Small intestine (tissue), 7 donors: ENCODE measurements around the gene AGTRAP. TPM values are rescaled to one million over a fixed set of nuclear protein-coding genes. Genes with fewer than 3 reads are reported as not detected.
A peak's percentile ranks its signal among the peaks of the same experiment; 100 is the strongest.

Source experiments
- DNase-seq, 2 donors: peaks; one replicate each; pipeline versions ENCODE4 v3.0.0 to v3.0.0-alpha.2; 2013
- FAIRE-seq: peaks from 2 replicates; lab custom pipeline; 2012; peaks lifted over from hg19 to GRCh38; lab: Jason Lieb, UNC
- H3K27ac ChIP-seq, 3 donors: one replicate each; pipeline ENCODE4 v1.5.1; 2013; ENCODE audit warnings: low read length in 2 of 3, mild to moderate bottlenecking in 2 of 3, control low read depth in 1 of 3, inconsistent platforms in 1 of 3, low read depth in 1 of 3, moderate library complexity in 1 of 3
- H3K27me3 ChIP-seq, 3 donors: one replicate each; pipeline ENCODE4 v1.6.1; 2013; ENCODE audit warnings: low read length in 3 of 3, inconsistent platforms in 1 of 3; ENCODE audit not compliant: control insufficient read depth in 3 of 3, insufficient read depth in 3 of 3
- H3K36me3 ChIP-seq, 3 donors: one replicate each; pipeline ENCODE4 v1.6.1; 2013; ENCODE audit warnings: low read length in 3 of 3, inconsistent platforms in 1 of 3, low read depth in 1 of 3, mild to moderate bottlenecking in 1 of 3, moderate library complexity in 1 of 3; ENCODE audit not compliant: control insufficient read depth in 3 of 3, insufficient read depth in 2 of 3
- H3K4me1 ChIP-seq, 3 donors: one replicate each; pipeline ENCODE4 v1.6.1; 2013; ENCODE audit warnings: low read length in 2 of 3, inconsistent platforms in 1 of 3, low read depth in 1 of 3, mild to moderate bottlenecking in 1 of 3, moderate library complexity in 1 of 3; ENCODE audit not compliant: control insufficient read depth in 3 of 3, insufficient read depth in 2 of 3
- H3K4me3 ChIP-seq, 3 donors: one replicate each; pipeline ENCODE4 v1.5.1; 2013; ENCODE audit warnings: low read length in 3 of 3, control low read depth in 1 of 3, inconsistent platforms in 1 of 3, low read depth in 1 of 3, mild to moderate bottlenecking in 1 of 3, moderate library complexity in 1 of 3
- H3K9me3 ChIP-seq, 2 donors: one replicate each; pipeline ENCODE4 v1.6.1; 2013; ENCODE audit warnings: low read depth in 1 of 2, low read length in 1 of 2; ENCODE audit not compliant: control insufficient read depth in 2 of 2, insufficient read depth in 1 of 2
- WGBS, 3 donors: extraction: QIAGEN DNeasy Blood & Tissue Kit; methylation state at CpG; one replicate each; pipeline ENCODE4 v1.1.7; 2013; 5-methylcytosine and 5-hydroxymethylcytosine counted together
- polyA plus RNA-seq, 4 donors: library from polyadenylated mRNA; stranded (reverse) in 3 of 4; unstranded in 1 of 4; fragments of 200-250 nt in 3 of 4; fragments of 120-200 nt in 1 of 4; gene quantifications; one replicate each; pipeline versions ENCODE4 v1.2.1 to v1.2.3, GENCODE V29; 2013
- donor health status: healthy with polysubstance abuse.
- donor health status: control.
- donor health status: control.
- donor health status: Bipolar disorder and iron deficiency.
- donor health status: healthy.

The AGTRAP gene
- polyA plus RNA-seq, 4 donors: 5.6 to 54.9 (median 19.2) TPM

DNA sequence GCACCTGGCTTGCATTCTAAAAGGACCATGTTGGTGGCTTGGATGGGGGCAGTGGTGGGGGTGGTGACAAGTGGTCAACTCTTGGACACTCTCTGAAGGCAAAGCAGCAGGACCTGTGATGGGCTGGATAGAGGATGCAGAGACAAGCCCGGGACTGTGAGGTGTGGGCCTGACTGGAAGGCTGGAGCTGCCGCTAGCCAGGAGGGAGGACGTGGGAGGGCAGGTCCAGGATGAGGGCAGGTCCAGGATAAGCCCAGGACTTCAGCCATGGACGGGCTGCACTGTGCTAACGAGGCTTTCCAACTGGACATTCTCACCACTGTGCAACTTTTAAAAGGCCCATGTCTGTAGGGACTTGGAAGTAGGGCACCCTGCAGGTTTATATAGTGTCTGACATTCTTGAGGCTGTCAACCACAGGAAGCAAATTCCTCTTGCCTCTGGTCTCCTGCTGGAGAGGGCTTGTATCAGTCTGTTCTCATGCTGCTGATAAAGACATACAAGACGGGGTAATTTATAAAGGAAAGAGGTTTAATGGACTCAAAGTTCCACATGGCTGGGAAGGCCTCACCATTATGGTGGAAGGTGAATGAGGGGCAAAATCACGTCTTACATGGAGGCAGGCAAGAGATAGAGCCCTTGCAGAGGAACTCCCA is 17.7 kb downstream of the AGTRAP start:
- DNase-seq (no peak), FAIRE-seq (no peak)
- no peaks in the 10 kb centered on the region for H3K4me1 ChIP-seq
- H3K4me3 ChIP-seq: no peak overlapping the region
- H3K36me3 ChIP-seq: peaks cover 0 to 27% (median 0%) of the 10 kb centered on the region in 3 donors
- WGBS, 3 donors: 50 to 67% (median 56%) methylated on average over 7 of the region's 7 CpGs
- no peak overlapping the region for H3K27ac ChIP-seq
- H3K27me3 ChIP-seq: peaks cover 0 to 3% (median 0%) of the 10 kb centered on the region in 3 donors
- no peaks in the 10 kb centered on the region for H3K9me3 ChIP-seq

DNA sequence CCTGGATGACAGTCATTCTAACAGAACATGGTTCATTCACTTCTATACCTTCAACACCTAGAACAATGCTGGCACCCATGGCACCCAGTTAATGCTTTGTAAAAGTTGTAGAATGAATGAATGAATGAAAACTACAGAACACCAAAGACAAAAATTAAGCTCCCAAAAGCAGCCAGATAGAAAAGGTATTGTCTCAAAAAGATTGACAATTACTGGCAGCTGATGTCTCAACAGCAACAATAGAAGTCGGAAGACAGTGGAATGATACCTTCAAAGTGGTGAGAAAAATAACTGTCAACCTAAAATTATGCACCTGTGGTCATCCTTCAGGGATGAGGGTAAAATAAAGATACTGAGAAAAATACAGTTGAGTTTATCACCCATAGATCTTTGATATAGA is 21.1 kb downstream of the AGTRAP start:
- 86 to 100% (median 98%) methylated on average over 1 of the region's 1 CpG for WGBS, 3 donors
- Histone ChIP-seq H3K4me1 (no peaks in the 10 kb centered on the region), H3K27me3 (peaks cover 0 to 13% (median 2%) of the 10 kb centered on the region in 3 donors), H3K4me3 (no peak overlapping the region), H3K27ac (no peak overlapping the region), H3K36me3 (no peaks in the 10 kb centered on the region), H3K9me3 (no peaks in the 10 kb centered on the region)
- DNase-seq: no peak
- no peak for FAIRE-seq

DNA sequence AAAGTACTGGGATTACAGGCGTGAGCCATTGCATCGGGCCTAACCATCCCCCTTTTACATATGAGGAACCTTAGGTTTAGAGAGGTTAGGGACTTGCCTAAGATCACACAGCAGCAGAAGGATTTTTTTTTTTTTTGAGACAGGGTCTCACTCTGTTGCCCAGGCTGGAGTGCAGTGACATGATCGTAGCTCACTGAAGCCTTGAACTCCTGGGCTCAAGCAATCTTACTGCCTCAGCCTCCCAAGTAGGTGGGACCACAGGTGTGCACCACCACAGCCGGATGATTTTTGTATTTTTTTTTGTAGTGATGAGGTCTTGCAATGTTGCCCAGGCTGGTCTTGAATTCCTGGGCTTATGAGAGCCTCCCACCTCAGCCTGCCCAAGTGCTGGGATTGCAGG is 23.9 kb downstream of the AGTRAP start:
- Histone ChIP-seq H3K9me3 (no peaks in the 10 kb centered on the region), H3K27me3 (peaks cover 0 to 16% (median 2%) of the 10 kb centered on the region in 3 donors), H3K27ac (no peak overlapping the region), H3K4me3 (no peak overlapping the region), H3K36me3 (no peaks in the 10 kb centered on the region), H3K4me1 (no peaks in the 10 kb centered on the region)
- no peak for DNase-seq
- WGBS, 3 donors: 83 to 90% (median 87%) methylated on average over 4 of the region's 4 CpGs
- FAIRE-seq: no peak

DNA sequence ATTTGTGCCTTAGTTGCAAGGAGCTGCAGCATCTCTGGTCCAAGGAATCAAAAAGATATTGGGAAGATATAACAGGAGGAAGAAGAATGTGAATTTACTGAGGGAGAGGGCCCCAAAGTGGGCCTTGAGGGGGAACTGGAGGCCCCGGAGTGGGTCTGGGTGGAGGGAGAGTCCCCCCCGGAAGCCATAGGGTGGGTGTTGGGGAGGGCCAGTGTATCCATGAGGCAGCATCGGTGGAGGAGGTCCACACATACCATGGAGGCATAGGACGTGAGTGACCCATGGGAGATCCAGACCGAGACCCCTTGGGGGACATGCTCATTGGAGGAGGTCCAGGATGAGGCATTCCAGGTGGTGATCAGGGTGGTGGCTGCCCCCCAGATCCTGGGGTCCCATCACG is 25.3 kb downstream of the AGTRAP start:
- Histone ChIP-seq H3K9me3 (no peaks in the 10 kb centered on the region), H3K36me3 (no peaks in the 10 kb centered on the region), H3K4me3 (no peak overlapping the region), H3K27ac (no peak overlapping the region), H3K4me1 (no peaks in the 10 kb centered on the region), H3K27me3 (peaks cover 0 to 16% (median 2%) of the 10 kb centered on the region in 3 donors)
- FAIRE-seq: no peak
- DNase-seq: no peak
- WGBS, 3 donors: 76 to 87% (median 83%) methylated on average over 6 of the region's 6 CpGs

DNA sequence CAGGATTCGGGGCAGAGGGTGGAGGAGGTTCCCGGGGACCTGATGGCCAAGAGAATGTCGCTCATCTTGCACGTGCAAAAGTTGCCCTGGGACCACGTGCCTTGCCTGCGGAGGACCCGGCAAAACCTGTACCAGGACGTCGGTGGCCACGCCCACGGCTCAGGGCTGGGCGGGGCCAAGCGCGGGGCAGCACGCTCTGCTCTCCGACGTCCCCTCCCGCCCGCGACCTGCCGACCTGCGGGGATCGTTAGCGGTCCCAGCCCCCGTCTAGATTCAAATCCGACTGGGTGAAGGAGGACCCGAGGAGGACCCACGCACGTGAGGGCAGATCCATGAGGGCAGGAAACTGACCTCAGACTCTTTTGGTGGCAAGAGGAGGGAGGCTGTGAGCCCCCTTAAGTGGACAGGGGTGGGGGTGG is 26.1 kb downstream of the AGTRAP start, which contains the start of gene C1orf167:
Gene C1orf167, plus strand, starts transcription at position 206 of the 419 bp plus-strand sequence. CDS start 2,208 bp downstream, outside the sequence.
- H3K27ac ChIP-seq: no peak within 1 kb of the TSS
- no peaks in the 10 kb centered on the region for H3K4me1 ChIP-seq
- WGBS, 3 donors: 4 to 7% (median 5%) methylated on average over 21 to 29 of the region's 29 CpGs
- no peaks in the 10 kb centered on the region for H3K9me3 ChIP-seq
- peak in 1 of 2 donors; percentile 37 for DNase-seq
- no peaks in the 10 kb centered on the region for H3K36me3 ChIP-seq
- peaks cover 0 to 16% (median 2%) of the 10 kb centered on the region in 3 donors for H3K27me3 ChIP-seq
- no peak for FAIRE-seq
- H3K4me3 ChIP-seq: no peak within 1 kb of the TSS

DNA sequence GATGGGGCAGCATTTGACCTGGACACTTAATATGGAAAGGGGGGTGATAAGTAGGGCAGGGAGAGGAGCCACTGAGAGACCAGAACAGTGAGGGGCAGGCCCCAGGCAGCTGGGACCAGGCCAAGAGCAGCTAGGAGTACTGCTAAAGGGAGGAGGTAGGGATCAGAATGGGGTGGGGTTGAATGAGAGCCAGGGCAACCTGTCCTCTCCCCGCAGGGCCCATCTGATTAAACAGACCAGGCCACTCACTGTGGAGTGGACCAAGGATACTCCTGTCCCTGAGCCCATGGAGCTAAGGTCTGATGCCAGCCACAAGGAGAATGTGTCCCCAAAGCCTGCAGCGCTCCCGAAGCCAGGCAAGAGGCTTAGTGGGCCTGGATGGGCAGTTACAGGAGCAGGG is 28.2 kb downstream of the AGTRAP start:
- 83 to 90% (median 90%) methylated on average over 3 of the region's 3 CpGs for WGBS, 3 donors
- DNase-seq: no peak
- no peak for FAIRE-seq

DNA sequence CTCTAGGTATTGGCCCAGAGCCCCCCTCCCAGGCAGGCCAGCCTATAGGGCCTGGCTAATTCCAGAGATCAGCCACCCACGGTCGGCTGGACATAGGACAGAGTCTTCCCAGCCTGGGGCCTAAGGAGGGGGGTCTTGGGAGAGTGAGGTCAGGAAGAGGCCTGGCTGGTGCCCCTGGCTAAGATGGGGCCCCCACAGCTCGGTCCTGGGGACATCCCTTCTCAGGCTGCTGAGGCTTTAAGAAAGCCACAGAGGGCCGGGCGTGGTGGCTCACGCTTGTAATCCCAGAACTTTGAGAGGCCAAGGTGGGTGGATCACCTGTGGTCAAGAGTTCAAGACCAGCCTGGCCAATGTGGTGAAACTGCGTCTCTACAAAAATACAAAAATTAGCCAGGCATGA is 28.6 kb downstream of the AGTRAP start:
- Histone ChIP-seq H3K4me1 (no peaks in the 10 kb centered on the region), H3K27ac (no peak overlapping the region), H3K36me3 (no peaks in the 10 kb centered on the region), H3K27me3 (peaks cover 0 to 16% (median 2%) of the 10 kb centered on the region in 3 donors), H3K4me3 (no peak overlapping the region), H3K9me3 (no peaks in the 10 kb centered on the region)
- FAIRE-seq (no peak), DNase-seq (no peak)
- 65 to 89% (median 78%) methylated on average over 6 to 7 of the region's 7 CpGs for WGBS, 3 donors

More for the DNA sequence above, 28.2 kb downstream of the AGTRAP start:
- H3K36me3 ChIP-seq: no peaks in the 10 kb centered on the region
- no peak overlapping the region for H3K4me3 ChIP-seq
- H3K27me3 ChIP-seq: peaks cover 0 to 16% (median 2%) of the 10 kb centered on the region in 3 donors
- H3K27ac ChIP-seq: no peak overlapping the region
- no peaks in the 10 kb centered on the region for H3K4me1 ChIP-seq
- H3K9me3 ChIP-seq: no peaks in the 10 kb centered on the region

DNA sequence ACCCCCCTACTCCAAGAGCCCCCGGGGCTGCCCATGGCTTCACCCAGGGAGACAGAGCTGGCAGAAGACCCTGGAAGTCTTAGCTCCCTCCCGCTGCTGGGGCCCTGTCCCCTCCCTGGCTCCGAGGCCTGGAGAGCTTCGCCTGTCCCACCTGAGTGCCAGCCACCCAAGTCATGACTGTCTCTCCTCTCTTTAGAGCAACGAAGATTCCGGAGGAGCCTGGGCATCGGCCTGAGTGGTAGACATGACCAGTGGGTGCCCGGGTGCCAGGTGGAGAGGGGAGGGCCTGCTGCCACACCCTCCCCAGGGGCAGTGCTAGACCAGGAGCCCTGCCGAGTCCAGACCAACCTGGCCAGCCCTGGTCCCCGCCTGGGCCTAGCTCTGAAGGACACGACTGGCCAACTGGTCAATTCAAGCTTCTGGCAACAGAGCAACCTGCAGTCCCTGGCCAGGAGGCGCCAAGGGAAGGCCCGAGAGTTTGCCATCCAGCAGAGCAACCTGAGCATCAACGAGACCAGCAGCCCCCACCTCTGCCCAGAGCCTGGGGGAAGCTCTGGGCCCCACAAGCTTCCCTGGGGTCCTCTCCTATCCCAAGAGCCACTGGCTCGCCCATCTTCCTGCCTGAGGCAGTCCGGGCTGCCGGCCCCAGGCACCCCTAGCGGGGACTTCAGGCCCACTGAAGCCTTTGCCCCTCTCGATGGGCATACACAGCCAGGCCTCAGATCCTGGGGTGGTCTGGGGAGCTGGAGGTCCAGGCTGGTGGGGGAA is 29.9 kb downstream of the AGTRAP start:
- Histone ChIP-seq H3K27ac (no peak overlapping the region), H3K4me1 (no peaks in the 10 kb centered on the region), H3K9me3 (no peaks in the 10 kb centered on the region), H3K36me3 (no peaks in the 10 kb centered on the region), H3K4me3 (no peak overlapping the region), H3K27me3 (peaks cover 0 to 16% (median 2%) of the 10 kb centered on the region in 3 donors)
- DNase-seq (no peak), FAIRE-seq (no peak)
- 76 to 86% (median 83%) methylated on average over 18 to 19 of the region's 19 CpGs for WGBS, 3 donors
